ENCODE data around the gene LY86.

- TF ChIP-seq SMC3 (IDR thresholded peaks at IDR 0.05; ENCODE audit: borderline replicate concordance, low read length) (no peak), CTCF (IDR thresholded peaks at IDR 0.05 in 2 of 3, conservative IDR thresholded peaks at IDR 0.05 in 1 of 3; ENCODE audit: control insufficient read depth in 2 of 3, extremely low read depth in 1 of 3, insufficient read depth in 1 of 3, low read depth in 3 of 3, low read length in 3 of 3) (no peak), HDAC2 (IDR thresholded peaks at IDR 0.05) (no peak), RAD21 (IDR thresholded peaks at IDR 0.05; ENCODE audit: insufficient read depth, low read depth, low read length) (no peak), JUND (IDR thresholded peaks at IDR 0.05; ENCODE audit: low read depth, low read length) (no peak)
These were observed 8.2 kb downstream of the LY86 start for GRCh38 chr6:6596529-6597328.

All from GM12878 (cell line).